T-helper 1 cell treated with Interleukin-12 subunit alpha and Interleukin-12 subunit beta and Interleukin-4 antibody, amounts not matched to agents 30 μg/mL and 1 μg/mL, for 36 hours (primary cell): ENCODE data around the gene MIGA1.

Experiments
- H3K27ac Mint-ChIP-seq: one replicate; pipeline ENCODE4 v1.8.0; 2021; ENCODE audit warnings: mild to moderate bottlenecking, mixed read lengths
- H3K27me3 Mint-ChIP-seq: one replicate; pipeline ENCODE4 v1.8.0; 2021; ENCODE audit warnings: low read depth, mixed read lengths
- H3K36me3 Mint-ChIP-seq: one replicate; pipeline ENCODE4 v1.8.0; 2021; ENCODE audit warnings: low read depth, mixed read lengths
- H3K4me1 Mint-ChIP-seq: one replicate; pipeline ENCODE4 v1.8.0; 2021; ENCODE audit warnings: low read depth, mixed read lengths
- H3K4me3 Mint-ChIP-seq: one replicate; pipeline ENCODE4 v1.8.0; 2021; ENCODE audit warnings: mild to moderate bottlenecking, moderate library complexity, mixed read lengths
- H3K9me3 Mint-ChIP-seq: one replicate; pipeline ENCODE4 v1.8.0; 2021; ENCODE audit warnings: mixed read lengths

Gene MIGA1

GRCh38 chr1:77850082-77850481, 70.6 kb downstream of the MIGA1 start:
- Mint-ChIP-seq H3K27me3 (no peaks in the 10 kb centered on the region), H3K9me3 (peaks cover 11% of the 10 kb centered on the region), H3K27ac (no peak overlapping the region), H3K4me1 (no peaks in the 10 kb centered on the region), H3K4me3 (no peak overlapping the region), H3K36me3 (peaks cover 17% of the 10 kb centered on the region)

DNA sequence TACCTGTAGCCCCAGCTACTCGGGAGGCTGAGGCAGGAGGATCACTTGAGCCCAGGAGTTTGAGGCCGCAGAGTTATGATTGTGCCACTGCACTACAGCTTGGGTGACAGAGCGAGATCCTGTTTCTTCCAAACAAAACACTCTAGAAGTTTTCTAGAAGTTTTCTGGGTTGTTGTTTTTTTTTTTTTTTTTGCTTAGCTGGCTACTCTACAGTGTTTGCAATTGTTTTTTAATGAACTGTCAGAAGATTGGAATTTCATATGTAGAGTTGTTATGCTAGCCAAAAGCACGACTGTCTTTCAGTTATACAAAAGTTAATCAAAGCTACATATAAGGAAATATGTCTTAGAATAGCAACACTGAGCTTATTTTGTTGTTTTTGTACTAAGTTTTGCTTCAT, 78.1 kb downstream of the MIGA1 start:
- Mint-ChIP-seq H3K36me3 (peaks cover 41% of the 10 kb centered on the region), H3K4me3 (no peak overlapping the region), H3K4me1 (peaks cover 6% of the 10 kb centered on the region), H3K27me3 (no peaks in the 10 kb centered on the region), H3K9me3 (peaks cover 26% of the 10 kb centered on the region), H3K27ac (no peak overlapping the region)

DNA sequence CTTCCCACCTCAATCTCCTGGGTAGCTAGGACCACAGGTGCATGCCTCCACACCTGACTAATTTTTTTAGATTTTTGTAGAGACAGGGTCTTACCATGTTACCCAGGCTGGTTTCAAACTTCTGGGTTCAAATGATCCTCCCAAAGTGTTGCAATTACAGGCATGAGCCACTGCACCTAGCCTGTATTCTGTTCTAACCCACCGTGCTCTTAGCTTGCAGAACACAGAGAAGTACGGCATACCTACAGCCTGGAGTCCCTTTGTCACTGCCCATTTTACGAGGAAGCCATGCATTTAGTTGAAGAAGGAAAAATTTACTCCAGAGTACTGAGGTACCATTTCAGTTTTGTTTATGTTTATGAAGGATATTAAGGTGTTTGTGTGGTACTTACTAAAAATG, 79.3 kb downstream of the MIGA1 start:
- peaks cover 6% of the 10 kb centered on the region for H3K4me1 Mint-ChIP-seq
- H3K27me3 Mint-ChIP-seq, result no peaks in the 10 kb centered on the region
- H3K27ac Mint-ChIP-seq, result no peak overlapping the region
- H3K4me3 Mint-ChIP-seq, result no peak overlapping the region
- H3K36me3 Mint-ChIP-seq, result peaks cover 36% of the 10 kb centered on the region
- H3K9me3 Mint-ChIP-seq, result peaks cover 26% of the 10 kb centered on the region

- Mint-ChIP-seq H3K36me3 (peaks cover 32% of the 10 kb centered on the region), H3K27me3 (no peaks in the 10 kb centered on the region), H3K9me3 (peaks cover 24% of the 10 kb centered on the region), H3K4me1 (peaks cover 6% of the 10 kb centered on the region), H3K4me3 (no peak overlapping the region), H3K27ac (no peak overlapping the region)
These were observed 79.8 kb downstream of the MIGA1 start for GRCh38 chr1:77859248-77859647.

DNA sequence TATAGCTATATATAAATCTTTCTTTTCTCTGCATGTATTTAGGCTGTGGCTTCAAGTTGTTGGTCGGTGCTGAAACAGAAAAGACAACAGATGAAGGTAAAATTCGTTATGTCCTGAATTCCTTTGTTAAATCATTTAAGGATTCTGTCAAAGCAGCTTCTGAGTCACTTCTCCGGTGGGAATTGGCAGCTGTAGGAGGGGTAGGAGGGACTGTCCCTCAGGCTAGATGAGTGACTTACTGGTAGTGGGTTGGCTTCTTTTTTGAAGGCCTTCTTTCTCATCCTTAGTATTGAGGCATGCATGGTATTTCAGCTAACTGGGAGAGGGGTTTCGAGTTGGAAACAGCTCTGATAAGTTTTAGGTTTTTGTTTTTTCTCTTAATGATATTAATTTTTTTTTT, 86.8 kb downstream of the MIGA1 start:
- Mint-ChIP-seq H3K4me1 (no peaks in the 10 kb centered on the region), H3K36me3 (peaks cover 5% of the 10 kb centered on the region), H3K4me3 (no peak overlapping the region), H3K9me3 (no peaks in the 10 kb centered on the region), H3K27me3 (no peaks in the 10 kb centered on the region), H3K27ac (no peak overlapping the region)

DNA sequence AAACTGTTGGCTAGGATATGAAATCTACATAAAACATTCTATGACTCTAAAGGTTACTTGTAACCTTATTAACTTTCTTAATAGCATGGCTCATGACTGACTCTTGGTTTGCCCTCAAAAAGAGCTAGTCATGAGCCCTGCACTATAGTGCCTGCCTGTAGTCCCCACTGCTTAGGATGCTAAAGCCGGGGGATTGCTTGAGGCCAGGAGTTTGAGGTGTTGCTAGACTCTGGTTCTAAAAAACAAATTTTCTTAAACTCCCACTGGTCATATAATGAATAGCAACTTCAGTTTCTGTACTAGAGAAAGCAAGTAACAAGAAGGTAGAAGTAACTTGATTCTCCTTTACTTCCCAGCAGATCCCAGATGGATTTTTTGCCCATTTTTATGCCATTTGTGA, 93.2 kb downstream of the MIGA1 start:
- H3K27me3 Mint-ChIP-seq, result no peaks in the 10 kb centered on the region
- peaks cover 6% of the 10 kb centered on the region for H3K36me3 Mint-ChIP-seq
- no peaks in the 10 kb centered on the region for H3K9me3 Mint-ChIP-seq
- no peak overlapping the region for H3K27ac Mint-ChIP-seq
- no peaks in the 10 kb centered on the region for H3K4me1 Mint-ChIP-seq
- no peak overlapping the region for H3K4me3 Mint-ChIP-seq

- Mint-ChIP-seq H3K36me3 (peaks cover 5% of the 10 kb centered on the region), H3K27me3 (no peaks in the 10 kb centered on the region), H3K27ac (no peak overlapping the region), H3K4me1 (no peaks in the 10 kb centered on the region), H3K9me3 (no peaks in the 10 kb centered on the region), H3K4me3 (no peak overlapping the region)
These were observed 94.0 kb downstream of the MIGA1 start for GRCh38 chr1:77873461-77873860.

- no peaks in the 10 kb centered on the region for H3K9me3 Mint-ChIP-seq
- no peak overlapping the region for H3K4me3 Mint-ChIP-seq
- peaks cover 3% of the 10 kb centered on the region for H3K36me3 Mint-ChIP-seq
- no peaks in the 10 kb centered on the region for H3K27me3 Mint-ChIP-seq
- no peak overlapping the region for H3K27ac Mint-ChIP-seq
- H3K4me1 Mint-ChIP-seq, result no peaks in the 10 kb centered on the region
These were observed 95.5 kb downstream of the MIGA1 start for GRCh38 chr1:77874804-77875445.

GRCh38 chr1:77876884-77877283, 97.4 kb downstream of the MIGA1 start:
- H3K4me1 Mint-ChIP-seq, result peaks cover 2% of the 10 kb centered on the region
- peaks cover 3% of the 10 kb centered on the region for H3K36me3 Mint-ChIP-seq
- no peaks in the 10 kb centered on the region for H3K9me3 Mint-ChIP-seq
- no peaks in the 10 kb centered on the region for H3K27me3 Mint-ChIP-seq
- H3K4me3 Mint-ChIP-seq, result no peak overlapping the region
- no peak overlapping the region for H3K27ac Mint-ChIP-seq

DNA sequence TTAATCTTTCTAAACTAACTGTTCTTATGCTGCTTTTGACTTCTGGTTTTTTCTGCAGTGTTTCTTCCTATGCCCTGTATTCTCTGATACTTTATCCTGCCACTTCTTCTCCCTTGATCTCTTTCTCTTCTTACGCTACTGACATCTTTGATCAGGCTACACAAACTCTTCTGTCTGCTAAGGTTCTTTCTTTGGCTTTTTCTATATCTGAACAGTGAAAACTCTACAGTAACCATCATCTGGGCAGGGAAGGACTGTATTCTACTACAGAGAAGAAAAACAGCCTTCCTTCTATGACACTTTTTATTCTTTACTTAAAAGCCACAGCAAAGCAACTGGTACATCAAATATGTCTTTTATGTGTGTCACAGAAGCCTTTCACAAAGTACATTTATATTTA, 101.6 kb downstream of the MIGA1 start:
- Mint-ChIP-seq H3K27me3 (peaks cover 4% of the 10 kb centered on the region), H3K36me3 (no peaks in the 10 kb centered on the region), H3K4me1 (peaks cover 2% of the 10 kb centered on the region), H3K27ac (no peak overlapping the region), H3K9me3 (no peaks in the 10 kb centered on the region), H3K4me3 (no peak overlapping the region)

DNA sequence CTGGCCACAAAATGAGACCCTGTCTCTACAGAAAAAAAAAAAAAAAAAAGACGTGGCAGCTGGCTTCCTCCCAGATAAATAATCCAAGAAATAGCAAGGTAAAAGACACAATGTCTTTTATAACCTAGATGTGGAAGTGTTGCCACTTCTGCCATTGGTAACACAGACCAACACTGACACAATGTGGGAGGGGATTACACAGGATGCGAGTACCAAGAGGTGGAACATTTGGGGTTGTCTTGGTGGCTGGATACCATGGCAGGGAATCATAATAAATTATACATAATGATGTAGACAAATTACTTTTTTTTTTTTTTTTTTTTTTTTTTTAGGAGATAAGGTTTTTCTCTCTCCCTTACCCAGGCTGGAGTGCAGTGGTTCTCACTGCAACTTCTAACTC, 103.0 kb downstream of the MIGA1 start:
- peaks cover 14% of the 10 kb centered on the region for H3K27me3 Mint-ChIP-seq
- H3K27ac Mint-ChIP-seq, result no peak overlapping the region

GRCh38 chr1:77888081-77888780, 108.8 kb downstream of the MIGA1 start, which contains the start of gene NEXN:
TSS of gene NEXN (plus strand) at chr1:77888624. CDS start at chr1:77916107, 27,483 bp downstream.
- H3K9me3 Mint-ChIP-seq, result no peaks in the 10 kb centered on the region
- peaks cover 43% of the 10 kb centered on the region for H3K27me3 Mint-ChIP-seq
- H3K4me1 Mint-ChIP-seq, result peaks cover 3% of the 10 kb centered on the region
- no peak within 1 kb of the TSS for H3K27ac Mint-ChIP-seq
- H3K36me3 Mint-ChIP-seq, result peaks cover 3% of the 10 kb centered on the region
- peak within 1 kb of the TSS; percentile 37 for H3K4me3 Mint-ChIP-seq

More for the DNA sequence above, 103.0 kb downstream of the MIGA1 start:
- no peaks in the 10 kb centered on the region for H3K36me3 Mint-ChIP-seq
- H3K9me3 Mint-ChIP-seq, result no peaks in the 10 kb centered on the region
- H3K4me3 Mint-ChIP-seq, result no peak overlapping the region
- peaks cover 2% of the 10 kb centered on the region for H3K4me1 Mint-ChIP-seq

- H3K4me3 Mint-ChIP-seq, result peak overlapping the region; percentile 17
- H3K4me1 Mint-ChIP-seq, result peaks cover 3% of the 10 kb centered on the region
- H3K36me3 Mint-ChIP-seq, result peaks cover 3% of the 10 kb centered on the region
- H3K27ac Mint-ChIP-seq, result no peak overlapping the region
- no peaks in the 10 kb centered on the region for H3K9me3 Mint-ChIP-seq
- H3K27me3 Mint-ChIP-seq, result peaks cover 43% of the 10 kb centered on the region
These were observed 109.6 kb downstream of the MIGA1 start for GRCh38 chr1:77888781-77889642.

DNA sequence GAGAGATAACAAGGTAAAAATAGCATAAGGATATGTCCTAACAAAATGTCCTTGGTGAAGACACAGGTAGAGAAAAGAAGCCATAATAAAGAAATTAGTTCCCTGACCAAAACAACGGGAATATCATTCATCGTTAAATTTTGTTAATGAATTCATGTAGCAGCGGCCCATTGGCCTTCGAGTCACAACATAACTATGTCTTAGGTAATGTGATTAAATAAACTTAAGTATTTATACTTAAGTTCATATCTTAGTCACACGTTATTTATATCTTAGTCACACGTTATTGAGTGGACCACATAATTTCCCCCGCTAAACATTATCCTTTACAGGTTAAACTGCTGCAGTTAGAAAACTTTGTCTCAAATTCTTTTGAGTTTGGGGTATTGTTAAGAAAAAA, 110.2 kb downstream of the MIGA1 start:
- H3K9me3 Mint-ChIP-seq, result no peaks in the 10 kb centered on the region

More for the DNA sequence above, 110.2 kb downstream of the MIGA1 start:
- Mint-ChIP-seq H3K4me3 (no peak overlapping the region), H3K36me3 (peaks cover 3% of the 10 kb centered on the region), H3K27me3 (peaks cover 43% of the 10 kb centered on the region), H3K4me1 (peaks cover 3% of the 10 kb centered on the region), H3K27ac (no peak overlapping the region)
